HG03520 (cell line): ENCODE data around the gene PNLIPRP1.

Experiments used
- ATAC-seq: cut with Tn5 transposase; IDR thresholded peaks from one replicate; pipeline ENCODE4 v1.9.1; 2021; ENCODE audit warnings: mild to moderate bottlenecking, moderate library complexity; ENCODE audit not compliant: unreplicated experiment

PNLIPRP1 gene

DNA sequence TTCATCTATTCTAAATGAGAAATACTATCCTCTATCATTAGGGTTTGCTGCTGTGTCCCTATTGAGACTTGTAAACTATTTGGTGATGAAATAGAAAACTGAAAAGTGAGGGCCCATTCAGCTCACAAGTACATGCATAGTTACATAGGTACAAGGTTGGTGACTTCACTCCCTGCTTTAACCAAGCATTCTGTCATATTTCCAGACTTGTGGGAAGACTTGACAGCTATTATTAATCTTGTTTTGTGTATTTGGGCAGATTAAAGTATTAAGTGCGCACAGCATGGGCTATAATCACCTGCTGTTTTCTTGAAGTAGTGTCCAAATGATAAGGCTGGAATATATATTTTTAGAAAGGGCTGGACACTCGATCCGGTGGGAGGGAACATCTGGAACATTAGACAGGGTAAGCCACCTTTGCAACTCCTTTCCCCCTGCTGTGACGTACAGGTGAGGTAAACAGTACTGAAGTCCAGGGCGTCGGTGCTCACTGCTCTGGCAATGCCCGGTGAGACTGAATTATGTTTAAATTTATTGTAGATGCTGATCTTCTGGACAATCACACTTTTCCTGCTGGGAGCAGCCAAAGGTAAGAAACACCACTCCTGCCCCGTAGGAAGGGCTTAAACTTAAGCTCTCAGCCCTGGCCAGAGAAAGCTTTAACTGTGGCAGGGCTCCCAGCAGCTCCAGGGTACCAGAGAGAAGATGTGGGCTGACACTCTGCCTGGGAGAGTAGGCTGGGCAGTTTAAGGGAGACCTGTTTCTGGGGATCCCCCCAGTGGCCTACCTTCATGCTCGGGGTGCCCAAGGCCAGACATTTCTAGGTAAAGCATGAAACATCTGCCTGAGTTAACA, at the start of gene PNLIPRP1:
TSS of gene PNLIPRP1 (plus strand) at position 370 of the 855 bp plus-strand sequence. CDS start at position 541, 171 bp downstream.
- ATAC-seq, result no peak

DNA sequence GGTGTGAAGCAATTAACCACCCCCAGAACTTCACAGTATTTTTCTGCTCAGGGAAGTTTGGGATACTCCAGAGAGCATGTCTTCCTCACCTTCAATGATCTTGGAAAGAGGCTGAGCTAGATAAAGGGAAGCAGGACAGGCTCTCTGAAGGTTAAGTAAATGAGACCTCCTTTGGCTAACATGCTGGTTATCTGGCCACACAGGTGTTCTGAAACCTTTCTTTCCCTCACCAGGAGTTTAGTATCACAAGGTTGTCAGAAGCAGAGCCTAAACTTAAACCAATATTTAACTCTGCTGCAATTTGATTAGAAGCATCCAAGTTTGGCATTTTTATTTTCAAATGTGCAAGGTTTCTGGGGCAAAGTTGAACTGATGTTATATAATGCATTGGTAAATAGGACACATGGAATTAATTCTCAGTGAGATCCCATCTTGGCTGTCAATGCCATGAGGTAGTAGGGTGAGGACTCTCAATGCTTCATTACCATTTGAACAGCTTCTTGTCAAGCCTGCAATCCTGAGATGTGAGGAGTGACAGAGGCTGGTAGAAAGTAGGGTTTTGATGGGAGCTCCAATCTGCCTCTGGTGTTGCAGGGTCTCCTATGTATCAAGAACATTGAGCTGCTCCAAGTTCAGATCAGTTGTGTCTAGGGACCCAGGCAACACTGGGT, 48.6 kb upstream of the PNLIPRP1 start:
- no peak for ATAC-seq

DNA sequence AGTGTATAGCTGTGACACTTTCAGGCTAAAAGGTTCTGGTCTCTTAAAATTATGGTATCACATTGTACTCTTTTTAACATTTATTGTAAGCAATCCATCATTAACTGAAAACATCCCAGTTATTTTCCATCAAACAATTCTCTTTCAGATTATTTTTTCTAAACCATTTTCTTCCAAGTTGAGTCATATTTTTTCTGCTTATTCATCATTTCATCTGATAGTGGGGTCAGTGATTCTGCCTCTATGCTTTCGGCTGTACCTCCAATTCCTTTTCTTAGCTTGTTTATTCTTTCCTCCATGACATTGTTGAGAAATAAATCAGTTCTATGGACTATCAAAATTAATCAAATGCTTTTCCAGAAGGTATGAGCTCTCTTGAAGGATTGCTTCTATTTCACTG, 45.6 kb upstream of the PNLIPRP1 start:
- no peak for ATAC-seq

DNA sequence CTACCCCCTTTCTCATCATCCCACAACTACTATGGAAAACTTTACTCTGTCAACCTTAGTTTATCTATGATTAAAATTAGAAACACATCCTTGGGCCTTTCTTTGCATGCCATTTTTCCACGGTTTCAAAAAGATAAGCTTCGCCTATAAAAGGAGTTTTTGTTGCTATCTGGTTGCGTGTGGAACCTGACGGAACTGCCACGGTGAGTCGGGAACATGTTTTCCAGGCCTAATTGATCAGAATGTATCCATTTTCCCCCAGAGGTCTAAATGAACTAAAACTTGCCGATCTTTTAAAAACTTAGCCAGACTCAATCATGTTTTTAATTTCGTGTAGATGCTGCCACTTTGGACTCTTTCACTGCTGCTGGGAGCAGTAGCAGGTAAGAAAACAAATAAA, 45.0 kb upstream of the PNLIPRP1 start, which contains the start of gene PNLIP:
TSS of gene PNLIP (plus strand) at position 176 of the 400 bp plus-strand sequence. CDS start at position 338, 162 bp downstream.
- no peak for ATAC-seq

DNA sequence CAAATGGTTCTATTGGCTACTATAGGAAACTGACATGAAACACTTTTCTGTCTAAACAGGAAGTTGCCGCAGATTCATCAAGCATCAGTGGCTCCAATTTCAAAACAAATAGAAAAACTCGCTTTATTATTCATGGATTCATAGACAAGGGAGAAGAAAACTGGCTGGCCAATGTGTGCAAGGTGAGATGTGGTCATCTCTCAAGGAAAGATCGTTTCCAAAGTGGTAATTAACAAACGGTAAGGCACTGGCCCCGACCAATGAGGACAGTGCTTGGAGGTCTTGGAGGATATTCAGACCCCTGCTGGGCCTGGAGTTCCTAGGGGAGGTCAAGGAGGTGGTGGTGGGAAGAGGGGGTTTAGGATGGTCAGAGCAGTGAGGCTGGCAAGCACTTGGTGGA, 42.5 kb upstream of the PNLIPRP1 start:
- ATAC-seq, result no peak

DNA sequence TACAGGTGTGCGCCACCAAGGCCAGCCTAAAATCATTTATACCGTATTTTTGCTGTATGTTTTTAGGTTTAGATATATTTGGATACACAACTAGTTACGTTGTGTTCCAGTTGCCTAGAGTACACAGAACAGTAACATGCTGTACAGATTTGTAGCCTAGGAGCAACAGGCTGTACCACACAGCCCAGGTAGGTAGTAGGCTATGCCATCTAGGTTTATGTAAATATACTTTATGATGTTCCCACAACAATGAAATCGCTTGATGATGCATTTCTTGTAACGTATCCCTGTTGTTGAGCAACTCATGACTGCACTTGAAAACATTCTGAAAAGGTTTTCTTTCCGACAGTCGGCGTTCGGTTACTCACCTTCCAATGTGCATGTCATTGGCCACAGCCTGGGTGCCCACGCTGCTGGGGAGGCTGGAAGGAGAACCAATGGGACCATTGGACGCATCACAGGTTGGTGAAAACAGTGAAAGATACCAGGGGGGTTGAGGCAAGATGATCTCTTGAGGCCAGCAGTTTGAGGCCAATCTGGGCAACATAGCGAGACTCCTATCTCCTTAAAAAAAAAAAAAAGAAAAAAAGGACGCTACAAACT, 37.3 kb upstream of the PNLIPRP1 start:
- ATAC-seq, result no peak

DNA sequence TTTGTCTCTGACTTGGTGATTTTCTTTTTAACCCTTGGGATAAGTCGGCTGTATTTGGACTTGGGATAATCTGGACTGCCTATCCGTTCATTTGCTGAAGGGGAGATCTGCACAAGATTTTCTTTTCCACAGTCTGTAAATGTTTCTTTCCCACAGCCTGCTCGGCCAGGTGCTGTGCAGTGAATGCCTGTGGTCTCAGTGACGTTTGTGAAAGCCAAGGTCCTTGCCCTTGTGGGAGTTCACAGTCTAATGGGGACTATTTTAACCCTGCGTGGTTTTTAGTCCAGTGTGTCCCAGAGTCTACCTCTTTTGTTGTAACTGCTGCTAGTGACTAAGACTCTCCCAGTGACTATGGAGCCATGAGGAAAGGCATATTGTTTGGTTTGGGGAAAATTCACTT, 36.1 kb upstream of the PNLIPRP1 start:
- ATAC-seq, result no peak

DNA sequence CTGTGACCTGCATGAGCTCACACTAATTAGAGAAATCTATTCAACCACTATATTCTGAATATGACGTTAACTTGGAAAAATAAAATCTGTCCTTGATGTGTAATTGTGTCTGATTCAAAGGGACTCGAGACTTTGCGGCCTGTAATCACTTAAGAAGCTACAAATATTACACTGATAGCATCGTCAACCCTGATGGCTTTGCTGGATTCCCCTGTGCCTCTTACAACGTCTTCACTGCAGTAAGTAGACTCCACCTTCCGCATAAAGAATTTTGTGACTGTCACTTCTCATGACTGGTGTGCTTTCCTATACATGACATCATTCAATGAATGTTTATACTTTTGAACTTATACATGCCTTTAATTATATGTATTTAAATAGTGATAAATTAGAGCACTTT, 34.9 kb upstream of the PNLIPRP1 start:
- ATAC-seq, result no peak

DNA sequence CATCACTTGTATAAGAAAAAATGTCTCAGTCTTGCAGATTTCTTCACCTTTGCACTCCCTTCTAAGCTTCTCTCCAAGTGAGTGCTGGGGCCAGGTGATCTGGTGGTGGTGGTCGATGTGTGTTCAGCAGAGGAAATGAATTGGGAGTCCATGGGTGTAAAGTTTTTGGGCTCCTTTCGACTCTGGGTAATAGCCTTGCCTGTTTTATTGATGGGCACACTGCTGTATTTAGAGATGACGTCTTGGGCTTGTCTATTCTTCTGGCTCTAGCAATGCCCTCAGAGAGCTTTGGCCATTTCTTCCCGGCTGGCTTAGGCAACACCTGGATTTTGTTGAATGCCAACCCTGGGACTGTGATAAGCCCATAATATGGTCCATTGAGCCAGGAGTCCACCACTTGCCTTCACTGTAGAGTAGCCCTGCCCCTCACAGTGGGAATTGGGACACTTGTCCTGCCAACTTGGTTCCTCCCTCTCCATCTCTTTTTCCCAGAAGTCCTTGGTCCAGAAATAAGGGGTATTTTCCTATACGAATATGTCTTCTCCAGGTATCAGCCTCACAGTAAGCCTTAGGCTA, 33.4 kb upstream of the PNLIPRP1 start:
- no peak for ATAC-seq

DNA sequence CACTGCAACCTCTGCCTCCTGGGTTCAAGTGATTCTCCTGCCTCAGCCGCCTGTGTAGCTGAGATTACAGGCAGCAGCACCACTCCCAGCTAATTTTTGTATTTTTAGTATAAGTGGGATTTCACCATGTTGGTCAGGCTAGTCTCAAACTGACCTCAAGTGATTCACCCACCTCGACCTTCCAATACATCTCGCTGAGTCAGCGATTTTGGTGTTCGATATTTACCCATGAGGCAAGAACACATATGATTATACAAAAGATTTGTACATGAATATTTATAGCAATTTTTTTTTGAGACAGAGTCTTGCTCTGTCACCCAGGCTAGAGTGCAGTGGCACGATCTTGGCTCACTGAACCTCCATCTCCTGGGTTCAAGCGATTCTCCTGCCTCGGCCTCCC, 25.2 kb upstream of the PNLIPRP1 start:
- ATAC-seq, result no peak

DNA sequence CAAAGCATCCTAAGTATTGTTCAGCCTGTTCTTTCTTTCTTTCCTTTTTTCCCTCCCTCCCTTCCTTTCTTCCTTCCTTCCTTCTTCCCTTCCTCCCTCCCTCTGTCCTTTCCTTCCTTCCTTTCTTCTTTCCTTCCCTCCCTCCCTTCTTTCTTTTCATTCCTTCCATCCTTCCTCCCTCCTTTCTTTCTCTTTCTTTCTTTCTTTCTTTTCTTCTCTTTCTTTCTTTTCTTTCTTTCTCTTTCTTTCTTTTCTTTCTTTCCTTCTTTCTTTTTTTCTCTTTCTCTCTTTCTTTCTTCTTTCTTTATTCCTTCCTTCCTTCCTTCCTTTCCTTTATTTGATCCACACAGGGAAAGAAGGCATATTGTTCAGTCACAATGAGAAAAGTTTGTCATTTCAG, 23.8 kb upstream of the PNLIPRP1 start:
- no peak for ATAC-seq

DNA sequence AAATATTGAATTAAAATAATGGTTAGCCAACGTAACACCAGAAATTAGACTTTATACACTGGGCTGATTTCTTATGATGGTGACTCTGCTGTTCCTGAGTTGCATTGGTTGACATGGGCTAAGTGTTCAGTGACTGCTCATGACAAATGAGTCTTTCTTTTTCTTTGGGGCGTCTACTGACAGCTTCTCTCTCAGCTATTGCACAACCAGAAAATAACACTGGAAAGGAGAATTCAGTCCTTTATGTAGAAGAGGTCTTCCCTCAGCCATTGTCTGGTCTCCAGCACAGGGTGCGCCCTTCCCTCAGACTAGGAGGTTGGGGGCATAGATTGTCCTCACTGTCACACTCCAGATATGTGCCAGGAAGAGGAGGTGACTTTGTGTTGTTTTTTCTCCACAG, 23.4 kb upstream of the PNLIPRP1 start:
- no peak for ATAC-seq

DNA sequence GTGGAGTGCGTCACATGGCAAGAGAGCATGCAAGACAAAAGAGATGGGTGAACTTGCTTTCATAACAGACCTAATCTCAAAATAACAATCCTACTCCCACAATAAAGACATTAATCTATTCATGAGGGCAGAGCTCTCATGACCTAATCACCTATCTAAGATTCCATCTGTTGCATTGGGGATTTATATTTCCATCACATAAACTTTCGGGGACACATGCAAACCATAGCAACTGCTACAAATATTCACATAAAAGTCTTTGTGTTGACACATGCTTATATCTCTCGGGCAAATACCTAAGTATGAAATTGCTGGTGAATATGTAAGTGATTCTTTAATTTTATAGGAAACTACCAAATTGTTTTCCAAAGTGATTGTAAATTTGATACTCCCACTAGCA, 16.0 kb upstream of the PNLIPRP1 start:
- ATAC-seq, result no peak

DNA sequence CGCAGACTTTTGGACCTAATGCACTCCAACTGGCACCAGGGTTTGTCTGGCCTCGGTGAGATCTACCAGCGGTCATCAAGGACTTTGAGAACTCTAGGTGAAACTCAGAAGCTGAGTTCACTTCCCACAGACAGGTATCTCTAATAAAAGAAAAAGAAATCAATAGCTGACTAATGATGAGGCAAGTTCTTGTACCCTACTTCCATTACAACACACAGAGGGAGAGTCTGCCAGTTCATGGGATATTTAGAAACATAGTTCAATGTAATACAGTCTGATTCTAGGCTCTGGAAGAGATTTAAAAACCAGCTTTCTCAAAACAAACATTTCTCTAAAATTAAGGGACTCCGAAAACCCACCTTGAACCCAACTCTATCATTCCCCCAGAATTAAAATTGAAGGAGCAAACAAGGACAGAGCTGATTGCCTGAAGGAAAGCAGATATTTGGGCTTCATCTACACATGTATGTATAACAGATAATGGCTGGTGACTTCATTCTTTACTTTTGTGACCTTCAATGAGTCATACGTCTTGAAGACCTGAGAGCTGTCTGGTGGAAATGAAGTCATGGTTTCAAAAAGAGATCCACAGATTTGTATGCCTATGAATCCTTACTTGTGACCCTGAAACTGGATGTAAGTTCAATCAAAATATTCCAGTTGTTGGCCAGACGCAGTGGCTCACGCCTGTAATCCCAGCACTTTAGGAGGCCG, 2.7 kb upstream of the PNLIPRP1 start:
- ATAC-seq, result no peak

DNA sequence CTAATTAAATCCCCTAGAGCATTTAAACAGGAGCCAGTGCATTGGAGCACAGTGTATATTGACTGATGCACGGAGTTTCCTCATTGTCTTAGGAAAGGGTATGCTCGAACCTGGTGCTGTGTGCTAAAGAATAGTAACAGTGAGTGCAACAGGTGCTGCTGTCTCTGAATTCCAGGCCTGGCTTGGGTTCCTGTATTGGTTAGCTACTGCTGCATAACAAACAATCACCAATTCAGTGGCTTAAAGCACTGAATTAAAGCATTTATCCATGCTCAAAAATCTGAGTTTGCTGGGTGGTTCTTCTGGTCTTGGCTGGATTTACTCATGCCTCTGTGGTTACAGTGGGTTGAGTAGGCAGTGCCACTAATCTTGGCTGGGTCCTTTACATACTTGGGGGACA, 1.8 kb upstream of the PNLIPRP1 start:
- ATAC-seq, result no peak

DNA sequence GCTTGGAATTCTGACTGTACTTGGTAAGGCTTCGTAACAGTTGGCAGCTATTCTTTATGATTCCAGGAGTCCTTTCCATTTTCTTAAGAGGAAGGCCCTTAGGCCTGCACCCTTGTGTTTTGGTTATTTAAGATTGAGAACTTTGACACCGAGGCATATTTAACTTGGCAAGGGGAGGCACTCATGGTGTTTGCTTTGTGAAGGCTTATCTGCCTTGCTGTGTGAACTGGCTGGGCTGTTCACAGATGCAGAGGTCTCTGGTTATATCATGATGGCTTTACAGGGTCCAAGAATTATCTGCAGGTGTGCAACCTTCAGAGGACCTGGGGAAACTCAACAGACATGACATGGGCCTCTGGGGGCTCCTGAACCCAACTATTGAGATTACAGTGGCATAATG, 833 bp upstream of the PNLIPRP1 start:
- ATAC-seq, result no peak

DNA sequence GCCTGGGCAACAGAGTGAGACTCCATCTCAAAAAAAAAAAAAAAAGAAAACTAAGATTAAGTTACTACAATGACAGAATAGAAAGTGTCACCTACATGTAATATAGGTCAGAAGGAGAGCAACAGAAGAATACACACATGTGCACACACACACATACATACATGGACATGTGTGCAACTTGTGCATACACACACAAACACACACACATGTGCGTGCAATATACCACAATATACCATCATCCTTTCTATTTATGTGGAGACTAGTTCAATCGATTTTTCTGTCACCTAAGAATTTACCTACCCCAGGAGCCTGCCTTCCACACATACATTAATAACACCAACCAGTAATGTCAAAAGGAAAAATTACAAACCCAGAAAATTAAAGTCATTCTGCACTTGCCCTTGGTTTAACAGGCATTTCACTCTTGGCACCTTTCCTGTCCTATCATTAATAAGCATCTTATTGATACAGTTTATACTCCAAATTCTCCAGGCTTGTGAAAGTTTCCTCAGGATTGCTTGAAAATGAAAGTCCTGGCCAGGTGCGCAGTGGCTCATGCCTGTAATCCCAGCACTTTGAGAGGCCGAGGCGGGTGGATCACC, 2.5 kb downstream of the PNLIPRP1 start:
- ATAC-seq, result no peak

DNA sequence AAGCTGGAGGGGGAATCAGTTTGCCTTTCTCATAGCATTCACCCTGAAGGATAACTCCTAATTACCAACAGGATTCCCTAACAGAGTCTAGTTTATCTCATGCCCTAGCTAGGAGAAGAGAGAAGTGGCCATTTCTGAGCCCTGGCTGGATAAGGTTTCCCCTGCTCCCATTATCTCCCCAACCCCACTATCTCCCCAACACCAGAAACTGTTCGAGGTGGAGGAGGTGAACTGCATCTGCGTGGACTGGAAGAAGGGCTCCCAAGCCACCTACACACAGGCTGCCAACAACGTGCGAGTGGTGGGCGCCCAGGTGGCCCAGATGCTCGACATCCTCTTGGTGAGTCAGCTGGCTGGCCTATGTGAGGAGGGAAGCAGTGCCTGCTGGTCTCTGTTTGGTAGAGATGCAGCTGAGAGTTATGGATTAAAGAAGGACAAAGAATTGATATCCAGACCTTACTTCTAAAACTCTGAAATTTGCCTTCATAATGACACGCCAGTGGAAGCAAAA, 3.8 kb downstream of the PNLIPRP1 start:
- ATAC-seq, result no peak

DNA sequence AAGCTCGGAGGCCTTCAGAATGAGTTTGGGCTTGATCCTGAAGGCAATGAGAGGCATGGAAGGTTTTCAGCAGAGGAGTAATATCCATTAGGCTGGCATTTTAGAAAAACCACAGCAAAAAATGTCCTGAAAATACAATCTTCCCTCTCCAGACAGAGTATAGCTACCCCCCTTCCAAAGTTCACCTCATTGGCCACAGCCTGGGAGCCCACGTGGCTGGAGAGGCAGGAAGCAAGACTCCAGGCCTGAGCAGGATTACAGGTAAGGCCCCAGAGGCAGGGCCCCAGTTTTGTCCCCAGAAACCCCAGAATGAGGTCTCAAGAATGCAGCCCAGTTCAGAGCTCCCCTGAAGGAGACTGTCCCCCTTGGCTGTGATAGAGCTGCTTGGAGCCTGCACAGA, 5.3 kb downstream of the PNLIPRP1 start:
- no peak for ATAC-seq

DNA sequence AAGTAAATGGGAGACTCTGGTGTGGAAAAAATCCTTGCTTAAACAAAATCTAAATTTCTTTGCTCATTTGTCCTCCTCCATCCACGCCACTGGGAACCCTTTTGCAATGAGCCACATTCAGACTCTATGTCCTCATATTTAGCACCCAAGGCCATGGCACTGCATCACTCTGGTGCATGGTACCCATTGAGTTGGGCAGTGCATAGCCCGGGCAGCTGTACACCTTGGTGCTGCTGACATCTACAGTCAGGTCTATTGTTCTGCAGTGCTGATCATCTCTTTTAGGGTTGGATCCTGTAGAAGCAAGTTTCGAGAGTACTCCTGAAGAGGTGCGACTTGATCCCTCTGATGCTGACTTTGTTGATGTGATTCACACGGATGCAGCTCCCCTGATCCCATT, 6.8 kb downstream of the PNLIPRP1 start:
- no peak for ATAC-seq
